Measurements from ENCODE around the gene PCNX3. TPM values are rescaled to one million over a fixed set of nuclear protein-coding genes. Genes with fewer than 3 reads are reported as not detected.

The PCNX3 gene
- total and polyA plus RNA-seq, 7 donors, result 6.5 to 15.5 (median 9.8) TPM

DNA sequence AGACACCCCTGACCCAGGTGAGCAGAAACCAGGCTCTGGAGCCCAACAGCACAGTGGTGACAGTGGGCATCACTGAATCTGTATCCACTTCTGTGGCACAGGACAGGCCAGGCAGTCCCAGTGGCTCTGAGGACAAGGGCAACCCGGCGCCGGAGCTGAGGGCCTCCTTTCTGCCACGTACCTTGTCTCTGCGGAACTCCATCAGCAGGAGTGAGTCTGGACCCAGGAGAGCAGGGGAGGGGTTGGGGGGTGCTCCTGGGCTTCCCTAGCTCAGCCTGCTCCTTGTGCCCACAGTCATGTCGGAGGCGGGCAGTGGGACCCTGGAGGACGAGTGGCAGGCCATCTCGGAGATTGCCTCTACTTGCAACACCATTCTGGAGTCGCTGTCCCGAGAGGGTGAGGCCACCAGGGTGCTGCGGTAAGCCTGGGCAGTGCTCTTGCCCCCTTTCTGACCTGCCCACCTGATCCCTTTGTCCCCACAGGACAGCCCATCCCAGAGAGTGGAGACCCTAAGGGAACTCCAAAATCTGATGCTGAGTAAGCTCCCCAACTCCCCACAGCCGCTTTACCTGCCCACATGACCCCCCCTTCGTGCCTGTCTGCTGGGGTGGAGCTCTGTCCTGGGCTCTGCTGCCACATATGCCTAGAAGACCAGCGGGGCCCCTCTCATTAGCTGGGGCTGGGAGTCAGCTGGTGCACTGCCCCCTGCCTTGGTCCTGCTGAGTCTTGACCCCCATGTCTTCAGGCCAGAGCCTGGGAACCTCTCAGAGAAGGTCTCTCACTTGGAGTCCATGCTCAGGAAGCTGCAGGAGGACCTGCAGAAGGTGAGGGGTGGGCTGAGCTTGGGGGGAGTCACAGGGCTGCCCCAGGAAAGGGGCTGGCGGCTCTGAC lies 34.3 kb downstream of the PCNX3 start:
- Histone ChIP-seq H3K36me3 (ENCODE audit: insufficient read depth in 1 of 2, low read depth in 1 of 2) (peaks cover 3 to 40% of the 10 kb centered on the region in 2 donors), H3K9me3 (no peaks in the 10 kb centered on the region), H3K4me1 (peaks cover 17% of the 10 kb centered on the region), H3K4me3 (no peak overlapping the region), H3K27ac (no peak overlapping the region), H3K27me3 (ENCODE audit: insufficient read depth in 3 of 3, low read length in 2 of 3) (peaks cover 0 to 16% (median 0%) of the 10 kb centered on the region in 3 donors)
- ATAC-seq (no peak), DNase-seq (peak in 1 of 2 donors; percentile 51)
- intact Hi-C loops (cut with DNase I), result loop anchor here in 1 of 2 donors (5.0 kb wide), 1 partner anchor 108 kb away; no protein-coding TSS in a partner anchor
- 81 to 88% (median 86%) methylated on average over 14 to 16 of the region's 16 CpGs for WGBS, 3 donors
- TF ChIP-seq, protein P1, sequence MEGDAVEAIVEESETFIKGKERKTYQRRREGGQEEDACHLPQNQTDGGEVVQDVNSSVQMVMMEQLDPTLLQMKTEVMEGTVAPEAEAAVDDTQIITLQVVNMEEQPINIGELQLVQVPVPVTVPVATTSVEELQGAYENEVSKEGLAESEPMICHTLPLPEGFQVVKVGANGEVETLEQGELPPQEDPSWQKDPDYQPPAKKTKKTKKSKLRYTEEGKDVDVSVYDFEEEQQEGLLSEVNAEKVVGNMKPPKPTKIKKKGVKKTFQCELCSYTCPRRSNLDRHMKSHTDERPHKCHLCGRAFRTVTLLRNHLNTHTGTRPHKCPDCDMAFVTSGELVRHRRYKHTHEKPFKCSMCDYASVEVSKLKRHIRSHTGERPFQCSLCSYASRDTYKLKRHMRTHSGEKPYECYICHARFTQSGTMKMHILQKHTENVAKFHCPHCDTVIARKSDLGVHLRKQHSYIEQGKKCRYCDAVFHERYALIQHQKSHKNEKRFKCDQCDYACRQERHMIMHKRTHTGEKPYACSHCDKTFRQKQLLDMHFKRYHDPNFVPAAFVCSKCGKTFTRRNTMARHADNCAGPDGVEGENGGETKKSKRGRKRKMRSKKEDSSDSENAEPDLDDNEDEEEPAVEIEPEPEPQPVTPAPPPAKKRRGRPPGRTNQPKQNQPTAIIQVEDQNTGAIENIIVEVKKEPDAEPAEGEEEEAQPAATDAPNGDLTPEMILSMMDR (IDR thresholded peaks at IDR 0.05), result no peak

DNA sequence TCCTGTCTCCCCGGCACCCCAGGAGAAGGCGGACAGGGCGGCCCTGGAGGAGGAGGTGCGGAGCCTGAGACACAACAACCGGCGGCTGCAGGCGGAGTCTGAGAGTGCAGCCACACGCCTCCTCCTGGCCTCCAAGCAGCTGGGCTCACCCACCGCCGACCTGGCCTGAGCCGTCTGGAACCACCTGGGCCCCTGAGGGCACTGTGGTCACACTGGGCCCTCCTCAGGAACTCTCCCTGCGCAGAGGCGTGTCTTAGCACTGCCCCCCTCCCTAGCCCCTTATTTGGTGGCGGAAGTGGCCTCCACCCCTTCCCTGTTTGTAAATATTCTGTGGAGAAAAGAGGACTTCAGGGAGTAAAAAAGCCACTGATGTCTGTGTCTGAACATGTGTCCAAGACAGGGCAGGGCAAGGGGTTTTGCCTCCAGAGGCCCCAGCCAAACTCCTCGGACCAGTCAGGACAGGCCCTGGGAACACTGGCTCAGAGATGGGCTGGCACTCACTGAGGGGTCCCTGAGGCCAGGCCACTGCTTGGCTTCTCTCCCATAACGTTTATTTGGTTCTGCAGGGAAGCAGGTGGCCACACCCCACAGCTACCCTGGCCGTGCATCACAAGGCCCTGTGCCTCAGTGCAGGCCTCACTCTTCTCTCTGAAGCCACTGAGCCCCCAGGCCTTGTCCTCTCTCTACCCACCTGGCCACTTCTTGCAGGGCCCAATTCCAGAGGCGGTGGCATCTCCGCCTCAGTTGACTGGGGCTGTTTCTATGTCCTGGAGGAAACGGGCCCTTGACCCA lies 35.2 kb downstream of the PCNX3 start:
- intact Hi-C loops (cut with DNase I), result loop anchor here in 1 of 2 donors (5.0 kb wide), 1 partner anchor 108 kb away; no protein-coding TSS in a partner anchor
- 67 to 70% (median 69%) methylated on average over 18 to 20 of the region's 20 CpGs for WGBS, 3 donors
- DNase-seq (peak in 1 of 2 donors; percentile 61), ATAC-seq (no peak)
- Histone ChIP-seq H3K9me3 (no peaks in the 10 kb centered on the region), H3K27ac (peak overlapping the region; percentile 93), H3K4me3 (no peak overlapping the region), H3K36me3 (ENCODE audit: insufficient read depth in 1 of 2, low read depth in 1 of 2) (peaks cover 9 to 49% of the 10 kb centered on the region in 2 donors), H3K4me1 (peaks cover 17% of the 10 kb centered on the region), H3K27me3 (ENCODE audit: insufficient read depth in 3 of 3, low read length in 2 of 3) (peaks cover 0 to 16% (median 0%) of the 10 kb centered on the region in 3 donors)
- TF ChIP-seq, protein P1 (IDR thresholded peaks at IDR 0.05), result no peak

DNA sequence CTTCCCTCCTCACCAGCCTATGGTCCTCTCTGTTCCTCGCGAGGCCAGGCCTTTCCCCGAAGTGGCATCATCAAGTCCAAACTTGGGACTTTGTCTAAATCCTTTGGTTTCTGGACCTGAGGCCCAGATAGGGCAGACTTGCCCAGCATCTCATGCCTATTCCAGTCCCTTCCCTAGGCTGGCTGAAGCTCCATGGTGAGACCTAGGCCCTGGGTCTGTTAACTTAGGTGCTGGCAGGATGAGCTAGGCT lies 35.7 kb downstream of the PCNX3 start:
- DNase-seq, result peak in 1 of 2 donors; percentile 45
- TF ChIP-seq, protein P1 (IDR thresholded peaks at IDR 0.05), result no peak
- Histone ChIP-seq H3K4me3 (no peak overlapping the region), H3K4me1 (peaks cover 17% of the 10 kb centered on the region), H3K9me3 (no peaks in the 10 kb centered on the region), H3K36me3 (ENCODE audit: insufficient read depth in 1 of 2, low read depth in 1 of 2) (peaks cover 9 to 52% of the 10 kb centered on the region in 2 donors), H3K27ac (peak overlapping the region; percentile 93), H3K27me3 (ENCODE audit: insufficient read depth in 3 of 3, low read length in 2 of 3) (peaks cover 0 to 15% (median 0%) of the 10 kb centered on the region in 3 donors)
- ATAC-seq, result no peak
- 97 to 98% (median 97%) methylated on average over 3 of the region's 3 CpGs for WGBS, 3 donors
- intact Hi-C loops (cut with DNase I), result loop anchor here in 1 of 2 donors (5.0 kb wide), 1 partner anchor 109 kb away; no protein-coding TSS in a partner anchor

DNA sequence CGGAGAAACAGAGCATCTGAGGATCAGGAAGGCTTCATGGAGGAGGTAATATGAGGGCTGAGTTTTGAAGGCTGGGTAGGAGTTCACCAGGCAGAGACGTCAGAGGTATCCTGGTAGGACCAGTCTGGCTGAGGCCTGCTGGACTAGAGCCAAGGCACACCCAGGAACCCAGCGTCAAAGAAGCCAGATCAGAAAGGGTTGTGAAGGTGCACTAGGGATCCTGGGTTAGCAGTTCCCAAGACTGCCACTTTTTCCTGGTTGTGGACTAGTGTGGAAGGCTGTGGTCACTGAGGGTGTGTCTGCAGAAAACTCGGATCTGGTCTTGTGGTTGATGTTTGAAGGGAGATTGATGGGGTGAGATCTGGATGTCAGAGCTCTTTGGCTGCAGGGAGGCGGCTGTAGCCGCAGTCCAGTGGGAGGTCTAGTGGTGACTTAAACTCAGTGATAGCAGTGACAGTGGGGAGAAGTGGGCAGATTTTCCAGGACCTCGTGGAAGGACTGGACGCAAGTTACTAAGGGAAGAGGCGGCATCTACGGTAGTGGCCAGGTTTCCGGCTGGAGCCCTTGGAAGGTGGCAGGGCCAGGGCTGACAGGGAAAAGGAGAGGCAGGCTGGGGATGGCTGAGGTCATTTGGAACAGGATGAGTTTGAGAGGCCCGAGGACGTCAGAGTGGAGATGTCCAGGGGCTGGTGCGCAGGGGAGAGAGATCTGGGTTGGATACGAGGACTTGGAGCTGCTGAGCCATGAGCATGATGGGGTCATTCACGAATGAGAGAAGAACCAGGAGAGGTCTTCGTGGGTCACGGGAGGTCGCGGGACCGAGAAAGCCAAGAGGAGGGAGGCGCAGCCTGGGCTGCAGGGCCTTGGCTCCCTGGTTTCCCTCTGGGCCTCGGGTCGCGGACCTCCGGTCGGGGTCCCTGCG lies 36.3 kb downstream of the PCNX3 start:
- Histone ChIP-seq H3K9me3 (no peaks in the 10 kb centered on the region), H3K4me1 (peaks cover 17% of the 10 kb centered on the region), H3K36me3 (ENCODE audit: insufficient read depth in 1 of 2, low read depth in 1 of 2) (peaks cover 9 to 55% of the 10 kb centered on the region in 2 donors), H3K27me3 (ENCODE audit: insufficient read depth in 3 of 3, low read length in 2 of 3) (peaks cover 0 to 10% (median 0%) of the 10 kb centered on the region in 3 donors), H3K4me3 (peak overlapping the region; percentile 71), H3K27ac (peak overlapping the region; percentile 93)
- peak; percentile 0 to 19 (median 8) for ATAC-seq
- peak in 1 of 2 donors; percentile 58 for DNase-seq
- TF ChIP-seq, protein P1 (IDR thresholded peaks at IDR 0.05), result no peak
- intact Hi-C loops (cut with DNase I), result loop anchor here in 1 of 2 donors (5.0 kb wide), 1 partner anchor 110 kb away; no protein-coding TSS in a partner anchor
- WGBS, 3 donors, result 26 to 31% (median 30%) methylated on average over 25 to 28 of the region's 28 CpGs

Data from psoas muscle (tissue), 8 donors.